Measurements from ENCODE around the gene LBX1. TPM values are rescaled to one million over a fixed set of nuclear protein-coding genes. Genes with fewer than 3 reads are reported as not detected.

Gene LBX1
- total RNA-seq, 1 experiment from 2014 or later: not detected

GRCh38 chr10:101237081-101237981 lies 8.1 kb upstream of the LBX1 start:
- Histone ChIP-seq H3K27ac (ENCODE audit: low read length) (no peak overlapping the region), H3K4me3 (ENCODE audit: low read length) (no peak overlapping the region), H4K20me1 (ENCODE audit: insufficient read depth, low read depth, low read length) (no peaks in the 10 kb centered on the region), H3K36me3 (ENCODE audit: insufficient read depth, low read length) (no peaks in the 10 kb centered on the region), H2AFZ (ENCODE audit: low read length) (no peak overlapping the region), H3K9me3 (ENCODE audit: low read length) (no peaks in the 10 kb centered on the region), H3K9me2 (replicated peaks; ENCODE audit: insufficient read depth, low read length) (no peaks in the 10 kb centered on the region), H3K79me2 (ENCODE audit: low read length) (no peaks in the 10 kb centered on the region), H3K4me1 (ENCODE audit: low read length) (no peaks in the 10 kb centered on the region), H3K4me2 (ENCODE audit: low read depth, low read length, poor library complexity, severe bottlenecking) (no peak overlapping the region), H3K27me3 (ENCODE audit: low read length) (no peaks in the 10 kb centered on the region), H3K9ac (ENCODE audit: low read length) (no peak overlapping the region)
- no peak for DNase-seq

GRCh38 chr10:101236376-101237080 lies 7.3 kb upstream of the LBX1 start:
- no peaks in the 10 kb centered on the region for H4K20me1 ChIP-seq (ENCODE audit: insufficient read depth, low read depth, low read length)
- no peaks in the 10 kb centered on the region for H3K4me1 ChIP-seq (ENCODE audit: low read length)
- no peaks in the 10 kb centered on the region for H3K27me3 ChIP-seq (ENCODE audit: low read length)
- no peak overlapping the region for H3K4me3 ChIP-seq (ENCODE audit: low read length)
- no peak overlapping the region for H2AFZ ChIP-seq (ENCODE audit: low read length)
- H3K9me3 ChIP-seq (ENCODE audit: low read length): no peaks in the 10 kb centered on the region
- no peak overlapping the region for H3K9ac ChIP-seq (ENCODE audit: low read length)
- H3K79me2 ChIP-seq (ENCODE audit: low read length): no peaks in the 10 kb centered on the region
- H3K36me3 ChIP-seq (ENCODE audit: insufficient read depth, low read length): no peaks in the 10 kb centered on the region
- no peak for DNase-seq
- no peak overlapping the region for H3K27ac ChIP-seq (ENCODE audit: low read length)
- H3K9me2 ChIP-seq (replicated peaks; ENCODE audit: insufficient read depth, low read length): no peaks in the 10 kb centered on the region
- H3K4me2 ChIP-seq (ENCODE audit: low read depth, low read length, poor library complexity, severe bottlenecking): no peak overlapping the region

GRCh38 chr10:101235766-101236165 lies 6.5 kb upstream of the LBX1 start:
- Histone ChIP-seq H3K9ac (ENCODE audit: low read length) (no peak overlapping the region), H4K20me1 (ENCODE audit: insufficient read depth, low read depth, low read length) (no peaks in the 10 kb centered on the region), H3K4me2 (ENCODE audit: low read depth, low read length, poor library complexity, severe bottlenecking) (no peak overlapping the region), H3K36me3 (ENCODE audit: insufficient read depth, low read length) (no peaks in the 10 kb centered on the region), H3K9me2 (replicated peaks; ENCODE audit: insufficient read depth, low read length) (no peaks in the 10 kb centered on the region), H3K4me3 (ENCODE audit: low read length) (no peak overlapping the region), H3K79me2 (ENCODE audit: low read length) (no peaks in the 10 kb centered on the region), H3K27me3 (ENCODE audit: low read length) (no peaks in the 10 kb centered on the region), H3K4me1 (ENCODE audit: low read length) (no peaks in the 10 kb centered on the region), H3K9me3 (ENCODE audit: low read length) (no peaks in the 10 kb centered on the region), H2AFZ (ENCODE audit: low read length) (no peak overlapping the region), H3K27ac (ENCODE audit: low read length) (no peak overlapping the region)
- DNase-seq: no peak

GRCh38 chr10:101234333-101234732 lies 5.1 kb upstream of the LBX1 start:
- Histone ChIP-seq H3K9me2 (replicated peaks; ENCODE audit: insufficient read depth, low read length) (no peaks in the 10 kb centered on the region), H3K4me3 (ENCODE audit: low read length) (no peak overlapping the region), H3K27ac (ENCODE audit: low read length) (no peak overlapping the region), H3K27me3 (ENCODE audit: low read length) (no peaks in the 10 kb centered on the region), H3K9me3 (ENCODE audit: low read length) (no peaks in the 10 kb centered on the region), H4K20me1 (ENCODE audit: insufficient read depth, low read depth, low read length) (no peaks in the 10 kb centered on the region), H3K79me2 (ENCODE audit: low read length) (no peaks in the 10 kb centered on the region), H3K36me3 (ENCODE audit: insufficient read depth, low read length) (no peaks in the 10 kb centered on the region), H3K4me1 (ENCODE audit: low read length) (no peaks in the 10 kb centered on the region), H3K4me2 (ENCODE audit: low read depth, low read length, poor library complexity, severe bottlenecking) (no peak overlapping the region), H2AFZ (ENCODE audit: low read length) (no peak overlapping the region), H3K9ac (ENCODE audit: low read length) (no peak overlapping the region)
- no peak for DNase-seq

GRCh38 chr10:101233863-101234262 lies 4.6 kb upstream of the LBX1 start:
- no peak overlapping the region for H3K9ac ChIP-seq (ENCODE audit: low read length)
- H4K20me1 ChIP-seq (ENCODE audit: insufficient read depth, low read depth, low read length): no peaks in the 10 kb centered on the region
- H3K4me3 ChIP-seq (ENCODE audit: low read length): no peak overlapping the region
- no peak for DNase-seq
- H3K27ac ChIP-seq (ENCODE audit: low read length): no peak overlapping the region
- no peaks in the 10 kb centered on the region for H3K27me3 ChIP-seq (ENCODE audit: low read length)
- no peak overlapping the region for H2AFZ ChIP-seq (ENCODE audit: low read length)
- H3K9me2 ChIP-seq (replicated peaks; ENCODE audit: insufficient read depth, low read length): no peaks in the 10 kb centered on the region
- H3K9me3 ChIP-seq (ENCODE audit: low read length): no peaks in the 10 kb centered on the region
- H3K4me2 ChIP-seq (ENCODE audit: low read depth, low read length, poor library complexity, severe bottlenecking): no peak overlapping the region
- H3K4me1 ChIP-seq (ENCODE audit: low read length): no peaks in the 10 kb centered on the region
- no peaks in the 10 kb centered on the region for H3K79me2 ChIP-seq (ENCODE audit: low read length)
- no peaks in the 10 kb centered on the region for H3K36me3 ChIP-seq (ENCODE audit: insufficient read depth, low read length)

GRCh38 chr10:101233443-101233842 lies 4.2 kb upstream of the LBX1 start:
- no peak overlapping the region for H2AFZ ChIP-seq (ENCODE audit: low read length)
- no peaks in the 10 kb centered on the region for H4K20me1 ChIP-seq (ENCODE audit: insufficient read depth, low read depth, low read length)

GRCh38 chr10:101231912-101232689 lies 2.8 kb upstream of the LBX1 start:
- Histone ChIP-seq H2AFZ (ENCODE audit: low read length) (no peak overlapping the region), H3K36me3 (ENCODE audit: insufficient read depth, low read length) (no peaks in the 10 kb centered on the region), H3K9me3 (ENCODE audit: low read length) (no peaks in the 10 kb centered on the region), H3K79me2 (ENCODE audit: low read length) (no peaks in the 10 kb centered on the region), H3K27ac (ENCODE audit: low read length) (no peak overlapping the region), H4K20me1 (ENCODE audit: insufficient read depth, low read depth, low read length) (no peaks in the 10 kb centered on the region), H3K9me2 (replicated peaks; ENCODE audit: insufficient read depth, low read length) (no peaks in the 10 kb centered on the region), H3K4me2 (ENCODE audit: low read depth, low read length, poor library complexity, severe bottlenecking) (no peak overlapping the region), H3K9ac (ENCODE audit: low read length) (no peak overlapping the region), H3K4me3 (ENCODE audit: low read length) (no peak overlapping the region), H3K27me3 (ENCODE audit: low read length) (no peaks in the 10 kb centered on the region), H3K4me1 (ENCODE audit: low read length) (no peaks in the 10 kb centered on the region)
- DNase-seq: no peak

More at GRCh38 chr10:101233443-101233842, 4.2 kb upstream of the LBX1 start:
- H3K4me3 ChIP-seq (ENCODE audit: low read length): no peak overlapping the region
- no peaks in the 10 kb centered on the region for H3K79me2 ChIP-seq (ENCODE audit: low read length)
- DNase-seq: no peak
- H3K36me3 ChIP-seq (ENCODE audit: insufficient read depth, low read length): no peaks in the 10 kb centered on the region
- H3K9me3 ChIP-seq (ENCODE audit: low read length): no peaks in the 10 kb centered on the region
- H3K4me2 ChIP-seq (ENCODE audit: low read depth, low read length, poor library complexity, severe bottlenecking): no peak overlapping the region
- no peaks in the 10 kb centered on the region for H3K4me1 ChIP-seq (ENCODE audit: low read length)
- H3K27me3 ChIP-seq (ENCODE audit: low read length): no peaks in the 10 kb centered on the region
- H3K27ac ChIP-seq (ENCODE audit: low read length): no peak overlapping the region
- no peaks in the 10 kb centered on the region for H3K9me2 ChIP-seq (replicated peaks; ENCODE audit: insufficient read depth, low read length)
- H3K9ac ChIP-seq (ENCODE audit: low read length): no peak overlapping the region

GRCh38 chr10:101231092-101231491 lies 1.8 kb upstream of the LBX1 start:
- no peaks in the 10 kb centered on the region for H4K20me1 ChIP-seq (ENCODE audit: insufficient read depth, low read depth, low read length)
- no peaks in the 10 kb centered on the region for H3K79me2 ChIP-seq (ENCODE audit: low read length)
- no peak overlapping the region for H3K4me3 ChIP-seq (ENCODE audit: low read length)
- DNase-seq: no peak
- H3K9me2 ChIP-seq (replicated peaks; ENCODE audit: insufficient read depth, low read length): no peaks in the 10 kb centered on the region
- no peak overlapping the region for H3K9ac ChIP-seq (ENCODE audit: low read length)
- no peak overlapping the region for H3K27ac ChIP-seq (ENCODE audit: low read length)
- H2AFZ ChIP-seq (ENCODE audit: low read length): no peak overlapping the region
- no peaks in the 10 kb centered on the region for H3K27me3 ChIP-seq (ENCODE audit: low read length)
- no peaks in the 10 kb centered on the region for H3K9me3 ChIP-seq (ENCODE audit: low read length)
- no peak overlapping the region for H3K4me2 ChIP-seq (ENCODE audit: low read depth, low read length, poor library complexity, severe bottlenecking)
- no peaks in the 10 kb centered on the region for H3K36me3 ChIP-seq (ENCODE audit: insufficient read depth, low read length)
- no peaks in the 10 kb centered on the region for H3K4me1 ChIP-seq (ENCODE audit: low read length)
